Measurements from ENCODE around the gene ST6GALNAC1. TPM values are rescaled to one million over a fixed set of nuclear protein-coding genes. Genes with fewer than 3 reads are reported as not detected.

ST6GALNAC1 gene
- polyA plus RNA-seq, 3 donors: not detected

GRCh38 chr17:76582660-76583059, 60.9 kb downstream of the ST6GALNAC1 start:
- Histone ChIP-seq H3K4me1 (ENCODE audit: control insufficient read depth in 1 of 2, insufficient read depth in 2 of 2, low read length in 2 of 2) (peaks cover 40 to 44% of the 10 kb centered on the region in 2 donors), H3K79me2 (ENCODE audit: insufficient read depth, low read length) (no peaks in the 10 kb centered on the region), H3K27ac (ENCODE audit: low read depth in 1 of 2, low read length in 2 of 2) (no peak overlapping the region), H2AFZ (ENCODE audit: insufficient read depth, low read depth, low read length, poor library complexity, severe bottlenecking) (no peak overlapping the region), H3K9ac (ENCODE audit: insufficient read depth, low read length, poor library complexity, severe bottlenecking) (no peak overlapping the region), H3K9me3 (replicated peaks in 1 of 2; ENCODE audit: control insufficient read depth in 1 of 2, insufficient read depth in 1 of 2, low read length in 2 of 2) (peaks cover 0 to 5% of the 10 kb centered on the region in 2 donors), H4K20me1 (ENCODE audit: insufficient read depth, low read length) (peaks cover 4% of the 10 kb centered on the region), H3K4me3 (replicated peaks in 1 of 3; ENCODE audit: low read depth in 2 of 3, low read length in 3 of 3) (no peak overlapping the region), H3K36me3 (replicated peaks in 1 of 2; ENCODE audit: control insufficient read depth in 1 of 2, insufficient read depth in 2 of 2, low read length in 2 of 2) (no peaks in the 10 kb centered on the region), H3K27me3 (ENCODE audit: control insufficient read depth in 2 of 2, insufficient read depth in 2 of 2, low read length in 2 of 2) (peaks cover 9 to 23% of the 10 kb centered on the region in 2 donors), H3K4me2 (replicated peaks; ENCODE audit: extremely low read depth, low read length, poor library complexity, severe bottlenecking) (no peak overlapping the region)
- WGBS (ENCODE audit: insufficient coverage): no CpG with 5 or more reads among the region's 3 CpGs
- no peak for TF ChIP-seq CTCF (IDR thresholded peaks at IDR 0.05)
- peak overlapping the region in 1 of 7 donors; percentile 66 for H3K27ac Mint-ChIP-seq
- peak overlapping the region in 1 of 2 donors; percentile 28 for H3K4me3 Mint-ChIP-seq
- H3K36me3 Mint-ChIP-seq: peaks cover 5 to 14% of the 10 kb centered on the region in 2 donors
- H3K9me3 Mint-ChIP-seq: peaks cover 0 to 9% (median 0%) of the 10 kb centered on the region in 7 donors
- H3K27me3 Mint-ChIP-seq (ENCODE audit: low read depth in 3 of 3): peaks cover 32 to 48% (median 32%) of the 10 kb centered on the region in 3 donors
- no peak for DNase-seq
- peaks cover 54% of the 10 kb centered on the region for H3K4me1 Mint-ChIP-seq
- intact Hi-C loops (cut with micrococcal nuclease): loop anchor here in 1 of 2 donors (10.0 kb wide), 1 partner anchor 118 kb away; the partner anchor contains the start of gene AANAT

GRCh38 chr17:76581515-76581914, 62.0 kb downstream of the ST6GALNAC1 start:
- Mint-ChIP-seq H3K4me3 (no peak overlapping the region), H3K36me3 (peaks cover 5 to 9% of the 10 kb centered on the region in 2 donors), H3K9me3 (peaks cover 0 to 3% (median 0%) of the 10 kb centered on the region in 7 donors), H3K27ac (no peak overlapping the region), H3K27me3 (ENCODE audit: low read depth in 3 of 3) (peaks cover 21 to 37% (median 21%) of the 10 kb centered on the region in 3 donors), H3K4me1 (peaks cover 46% of the 10 kb centered on the region)
- Histone ChIP-seq H4K20me1 (ENCODE audit: insufficient read depth, low read length) (peaks cover 4% of the 10 kb centered on the region), H3K27ac (ENCODE audit: low read depth in 1 of 2, low read length in 2 of 2) (no peak overlapping the region), H3K4me2 (replicated peaks; ENCODE audit: extremely low read depth, low read length, poor library complexity, severe bottlenecking) (no peak overlapping the region), H3K79me2 (ENCODE audit: insufficient read depth, low read length) (no peaks in the 10 kb centered on the region), H3K4me1 (ENCODE audit: control insufficient read depth in 1 of 2, insufficient read depth in 2 of 2, low read length in 2 of 2) (peaks cover 33 to 36% of the 10 kb centered on the region in 2 donors), H2AFZ (ENCODE audit: insufficient read depth, low read depth, low read length, poor library complexity, severe bottlenecking) (no peak overlapping the region), H3K27me3 (ENCODE audit: control insufficient read depth in 2 of 2, insufficient read depth in 2 of 2, low read length in 2 of 2) (peaks cover 0 to 12% of the 10 kb centered on the region in 2 donors), H3K9ac (ENCODE audit: insufficient read depth, low read length, poor library complexity, severe bottlenecking) (no peak overlapping the region), H3K4me3 (replicated peaks in 1 of 3; ENCODE audit: low read depth in 2 of 3, low read length in 3 of 3) (no peak overlapping the region), H3K9me3 (replicated peaks in 1 of 2; ENCODE audit: control insufficient read depth in 1 of 2, insufficient read depth in 1 of 2, low read length in 2 of 2) (no peaks in the 10 kb centered on the region), H3K36me3 (replicated peaks in 1 of 2; ENCODE audit: control insufficient read depth in 1 of 2, insufficient read depth in 2 of 2, low read length in 2 of 2) (no peaks in the 10 kb centered on the region)
- DNase-seq: no peak
- WGBS (ENCODE audit: insufficient coverage): 100% methylated on average over 2 of the region's 5 CpGs
- intact Hi-C loops (cut with micrococcal nuclease): loop anchor here in 1 of 2 donors (10.0 kb wide), 1 partner anchor 117 kb away; the partner anchor contains the start of gene AANAT
- no peak for TF ChIP-seq CTCF (IDR thresholded peaks at IDR 0.05)
